Measurements from ENCODE around the gene SLC24A5.

SLC24A5 gene

DNA sequence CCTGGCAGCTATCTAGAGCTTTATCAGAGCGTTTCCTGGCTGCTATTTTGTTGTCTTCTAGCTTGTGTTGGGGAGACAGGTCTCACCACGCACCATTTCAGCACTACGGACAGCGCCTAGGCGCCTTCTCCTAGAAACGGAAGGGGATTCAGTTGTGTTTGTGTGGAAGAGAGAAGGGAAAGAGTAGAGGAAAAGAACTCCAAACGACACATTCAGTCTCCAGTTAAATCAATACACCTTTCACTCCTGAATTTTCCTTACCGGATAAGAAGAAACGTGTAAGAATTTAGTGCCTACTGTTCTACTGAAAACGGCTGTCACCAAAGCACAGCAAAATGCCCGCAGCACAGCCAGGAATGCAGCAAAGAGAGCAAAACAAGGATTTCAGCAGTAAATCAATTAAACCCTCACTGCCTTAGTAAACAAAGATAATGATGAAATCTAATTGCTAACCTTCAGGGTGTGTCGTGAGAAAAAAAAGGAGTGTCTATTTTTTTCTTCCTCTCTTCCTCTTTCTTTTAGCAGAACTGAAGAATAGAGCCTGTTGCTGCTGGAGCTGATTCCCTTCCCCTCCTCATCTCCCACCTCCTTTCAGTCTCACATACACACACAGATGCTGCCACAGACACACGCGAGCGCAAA, 70.3 kb downstream of the SLC24A5 start:
- Mint-ChIP-seq H3K27me3 (ENCODE audit: low read depth, poor library complexity) (peaks cover 54% of the 10 kb centered on the region), H3K36me3 (ENCODE audit: low read depth) (no peaks in the 10 kb centered on the region), H3K27ac (no peak overlapping the region), H3K4me3 (peak overlapping the region; percentile 79), H3K4me1 (peaks cover 14% of the 10 kb centered on the region), H3K9me3 (no peaks in the 10 kb centered on the region)
- DNase-seq: peak; percentile 97
- TF ChIP-seq, protein P1, sequence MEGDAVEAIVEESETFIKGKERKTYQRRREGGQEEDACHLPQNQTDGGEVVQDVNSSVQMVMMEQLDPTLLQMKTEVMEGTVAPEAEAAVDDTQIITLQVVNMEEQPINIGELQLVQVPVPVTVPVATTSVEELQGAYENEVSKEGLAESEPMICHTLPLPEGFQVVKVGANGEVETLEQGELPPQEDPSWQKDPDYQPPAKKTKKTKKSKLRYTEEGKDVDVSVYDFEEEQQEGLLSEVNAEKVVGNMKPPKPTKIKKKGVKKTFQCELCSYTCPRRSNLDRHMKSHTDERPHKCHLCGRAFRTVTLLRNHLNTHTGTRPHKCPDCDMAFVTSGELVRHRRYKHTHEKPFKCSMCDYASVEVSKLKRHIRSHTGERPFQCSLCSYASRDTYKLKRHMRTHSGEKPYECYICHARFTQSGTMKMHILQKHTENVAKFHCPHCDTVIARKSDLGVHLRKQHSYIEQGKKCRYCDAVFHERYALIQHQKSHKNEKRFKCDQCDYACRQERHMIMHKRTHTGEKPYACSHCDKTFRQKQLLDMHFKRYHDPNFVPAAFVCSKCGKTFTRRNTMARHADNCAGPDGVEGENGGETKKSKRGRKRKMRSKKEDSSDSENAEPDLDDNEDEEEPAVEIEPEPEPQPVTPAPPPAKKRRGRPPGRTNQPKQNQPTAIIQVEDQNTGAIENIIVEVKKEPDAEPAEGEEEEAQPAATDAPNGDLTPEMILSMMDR (IDR thresholded peaks at IDR 0.05): no peak

DNA sequence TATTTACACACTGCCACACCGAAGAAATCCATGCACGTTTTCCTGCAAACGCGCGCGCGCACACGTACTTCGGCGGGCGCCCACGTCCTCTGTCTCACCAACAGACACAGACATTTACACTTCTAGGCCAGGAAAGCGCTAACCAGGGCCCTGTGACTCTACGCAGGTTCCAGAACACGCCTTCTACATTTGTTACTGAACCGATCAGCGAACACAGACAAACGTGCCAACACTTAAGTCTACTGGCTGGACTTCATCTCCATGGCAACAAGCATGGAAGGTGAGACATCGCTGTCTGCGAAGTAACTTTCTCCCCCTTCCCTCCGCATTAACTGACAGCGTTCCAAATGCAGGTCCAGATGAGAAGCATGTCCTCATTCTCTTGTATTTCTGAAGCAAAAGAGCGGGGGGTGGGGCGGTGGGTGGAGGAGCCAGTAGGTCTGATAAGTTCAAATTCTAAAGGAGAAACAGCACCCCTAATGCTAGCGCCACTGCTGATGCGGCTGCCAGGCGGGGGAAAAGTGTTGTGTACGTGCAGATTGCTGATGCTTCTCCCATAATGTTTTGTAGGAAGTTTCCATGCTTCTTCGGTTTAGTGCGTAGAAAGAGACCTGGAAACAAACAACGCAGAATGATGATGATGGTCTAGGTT, 70.9 kb downstream of the SLC24A5 start, which contains the start of gene CTXN2:
CTXN2 (plus strand) TSS at position 92 of the 652 bp plus-strand sequence. CDS start 9,636 bp downstream, outside the sequence.
- Mint-ChIP-seq H3K27ac (no peak within 1 kb of the TSS), H3K4me3 (peak within 1 kb of the TSS; percentile 79), H3K27me3 (ENCODE audit: low read depth, poor library complexity) (peaks cover 53% of the 10 kb centered on the region), H3K4me1 (peaks cover 14% of the 10 kb centered on the region), H3K36me3 (ENCODE audit: low read depth) (no peaks in the 10 kb centered on the region), H3K9me3 (no peaks in the 10 kb centered on the region)
- TF ChIP-seq, protein P1 (IDR thresholded peaks at IDR 0.05): no peak
- DNase-seq: peak; percentile 5

All from nephron progenitor cell (in vitro differentiated cells).